WTC11 (cell line): ENCODE measurements around the gene TBC1D23.

Source experiments
- CTCF ChIP-seq: fragments of 200-600 bp; IDR thresholded peaks from 2 replicates; pipeline ENCODE4 v1.8.0; 2022; ENCODE audit warnings: antibody characterized with exemption
- JUN ChIP-seq: sonication (generic); formaldehyde crosslinking; IDR thresholded peaks from 2 replicates; pipeline ENCODE4 v1.8.0; 2023; ENCODE audit warnings: mild to moderate bottlenecking, missing genetic modification reagents
- ZNF396 ChIP-seq: fragments of 250-450 bp; sonication (Bioruptor Pico); IDR thresholded peaks from 2 replicates; pipeline ENCODE4 v1.8.0; 2021; ENCODE audit warnings: mild to moderate bottlenecking, moderate library complexity, borderline replicate concordance
- ZNF423 ChIP-seq: fragments of 250-450 bp; sonication (Bioruptor Pico); IDR thresholded peaks from 2 replicates; pipeline ENCODE4 v2.1.2; 2022; ENCODE audit warnings: mild to moderate bottlenecking, moderate library complexity
- TF ChIP-seq, protein P1 (sequence below): sonication (generic); formaldehyde crosslinking; IDR thresholded peaks from 2 replicates; pipeline ENCODE4 v1.8.0; 2022; ENCODE audit warnings: mild to moderate bottlenecking, missing genetic modification reagents

DNA sequence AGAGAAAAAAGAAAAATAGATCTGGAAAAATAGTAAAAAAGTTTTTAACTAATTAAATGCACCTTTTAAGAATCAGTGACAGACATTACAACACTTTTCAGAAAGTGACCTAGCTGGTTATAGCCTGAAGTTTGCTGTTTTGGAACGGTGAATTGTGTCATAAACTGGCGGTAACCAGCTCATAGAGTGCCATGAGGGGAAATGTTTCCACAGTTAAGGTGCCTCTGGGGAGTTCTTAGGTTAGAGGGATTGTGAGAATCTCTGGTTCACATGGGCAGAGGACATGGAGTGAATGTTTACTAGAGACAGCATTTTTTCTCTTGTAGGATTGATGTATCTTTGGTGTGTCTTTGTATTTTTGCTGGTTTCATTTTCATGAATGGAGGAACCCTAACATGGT, 2.8 kb downstream of the TBC1D23 start:
- no peak for TF ChIP-seq CTCF
- TF ChIP-seq ZNF396 (CRISPR knock-in tag) = no peak
- TF ChIP-seq, protein P1, sequence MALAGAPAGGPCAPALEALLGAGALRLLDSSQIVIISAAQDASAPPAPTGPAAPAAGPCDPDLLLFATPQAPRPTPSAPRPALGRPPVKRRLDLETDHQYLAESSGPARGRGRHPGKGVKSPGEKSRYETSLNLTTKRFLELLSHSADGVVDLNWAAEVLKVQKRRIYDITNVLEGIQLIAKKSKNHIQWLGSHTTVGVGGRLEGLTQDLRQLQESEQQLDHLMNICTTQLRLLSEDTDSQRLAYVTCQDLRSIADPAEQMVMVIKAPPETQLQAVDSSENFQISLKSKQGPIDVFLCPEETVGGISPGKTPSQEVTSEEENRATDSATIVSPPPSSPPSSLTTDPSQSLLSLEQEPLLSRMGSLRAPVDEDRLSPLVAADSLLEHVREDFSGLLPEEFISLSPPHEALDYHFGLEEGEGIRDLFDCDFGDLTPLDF (CRISPR knock-in tag) = no peak
- no peak for TF ChIP-seq JUN
- no peak for TF ChIP-seq ZNF423
